ENCODE results near the gene SSB.
A peak's percentile ranks its signal among the peaks of the same experiment; 100 is the strongest.

SSB gene

GRCh38 chr2:169827272-169828140 lies 28.8 kb downstream of the SSB start, which contains the start of gene UBR3:
Gene UBR3 (plus strand): TSS chr2:169827454. CDS start chr2:169827508, 54 bp downstream.
- Histone ChIP-seq H4K20me1 (ENCODE audit: insufficient read depth) (peaks cover 7% of the 10 kb centered on the region; the same call in 1 of the 2 replicates), H3K27me3 (ENCODE audit: insufficient read depth, low read depth) (no peaks in the 10 kb centered on the region), H3K4me1 (ENCODE audit: low read depth, poor library complexity, severe bottlenecking) (peaks cover 48% of the 10 kb centered on the region), H3K4me3 (IDR thresholded peaks at IDR 0.05; ENCODE audit: insufficient read depth, low read depth, low read length) (peak within 1 kb of the TSS; percentile 69), H3K4me2 (peak within 1 kb of the TSS; percentile 49), H3K36me3 (ENCODE audit: insufficient read depth) (no peaks in the 10 kb centered on the region), H3K79me2 (ENCODE audit: insufficient read depth, low read depth) (peaks cover 65% of the 10 kb centered on the region), H2AFZ (ENCODE audit: low read depth) (peak within 1 kb of the TSS; percentile 47), H3K27ac (peak within 1 kb of the TSS; percentile 47; the same call in 1 of the 2 replicates), H3K9ac (peak within 1 kb of the TSS; percentile 67; the same call in 1 of the 2 replicates)
- TF ChIP-seq CTCF (conservative IDR thresholded peaks at IDR 0.05; ENCODE audit: low read depth, low read length): no peak

- Histone ChIP-seq H3K4me1 (ENCODE audit: low read depth, poor library complexity, severe bottlenecking) (peaks cover 40% of the 10 kb centered on the region), H3K27me3 (ENCODE audit: insufficient read depth, low read depth) (no peaks in the 10 kb centered on the region), H2AFZ (ENCODE audit: low read depth) (no peak overlapping the region), H3K79me2 (ENCODE audit: insufficient read depth, low read depth) (peaks cover 66% of the 10 kb centered on the region), H3K36me3 (ENCODE audit: insufficient read depth) (no peaks in the 10 kb centered on the region), H4K20me1 (ENCODE audit: insufficient read depth) (peaks cover 7% of the 10 kb centered on the region; the same call in 1 of the 2 replicates), H3K4me3 (IDR thresholded peaks at IDR 0.05; ENCODE audit: insufficient read depth, low read depth, low read length) (peak overlapping the region; percentile 69), H3K4me2 (peak overlapping the region; percentile 49), H3K9ac (peak overlapping the region; percentile 67; the same call in 1 of the 2 replicates), H3K27ac (peak overlapping the region; percentile 47; the same call in 1 of the 2 replicates)
- no peak for TF ChIP-seq CTCF (conservative IDR thresholded peaks at IDR 0.05; ENCODE audit: low read depth, low read length)
Measured at GRCh38 chr2:169828141-169828811, 29.6 kb downstream of the SSB start.

- peaks cover 80% of the 10 kb centered on the region for H3K79me2 ChIP-seq (ENCODE audit: insufficient read depth, low read depth)
Measured at GRCh38 chr2:169834401-169834800, 35.7 kb downstream of the SSB start.

More at GRCh38 chr2:169834401-169834800, 35.7 kb downstream of the SSB start:
- Histone ChIP-seq H3K36me3 (ENCODE audit: insufficient read depth) (no peaks in the 10 kb centered on the region; the same call in 1 of the 2 replicates), H2AFZ (ENCODE audit: low read depth) (no peak overlapping the region), H3K27me3 (ENCODE audit: insufficient read depth, low read depth) (no peaks in the 10 kb centered on the region), H3K27ac (no peak overlapping the region), H3K4me3 (IDR thresholded peaks at IDR 0.05; ENCODE audit: insufficient read depth, low read depth, low read length) (no peak overlapping the region), H3K9ac (no peak overlapping the region), H3K4me2 (no peak overlapping the region), H4K20me1 (ENCODE audit: insufficient read depth) (no peaks in the 10 kb centered on the region; the same call in 1 of the 2 replicates), H3K4me1 (ENCODE audit: low read depth, poor library complexity, severe bottlenecking) (peaks cover 16% of the 10 kb centered on the region)
- no peak for TF ChIP-seq CTCF (conservative IDR thresholded peaks at IDR 0.05; ENCODE audit: low read depth, low read length)

Data from KMS-11 (cell line).